ENCODE results near the gene ARL13B. TPM values are rescaled to one million over a fixed set of nuclear protein-coding genes. Genes with fewer than 3 reads are reported as not detected.

The ARL13B gene
- total and polyA plus RNA-seq, 2 donors (not counting 1 experiment from before 2014, with no cell fraction given), result 1.3 to 12.9 TPM

DNA sequence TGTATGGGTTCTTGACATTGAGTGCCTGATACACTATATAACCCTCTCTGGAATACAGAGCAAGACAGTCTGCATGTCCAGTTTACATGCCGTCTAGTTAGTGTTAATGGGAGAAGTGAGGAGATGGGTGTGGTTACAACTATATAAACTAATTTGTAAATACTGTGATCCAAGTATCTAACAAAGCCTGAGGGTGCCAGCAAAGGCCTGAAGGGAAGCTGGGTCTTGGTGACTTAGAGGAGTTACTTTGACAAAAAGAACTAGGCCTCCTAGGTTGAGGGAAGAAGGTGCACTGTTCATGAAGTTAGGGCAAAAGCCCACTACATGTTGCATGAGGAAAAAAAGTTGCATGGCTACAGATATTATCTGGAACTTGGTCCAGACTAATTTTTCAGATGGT lies 85.2 kb downstream of the ARL13B start:
- intact Hi-C loops (cut with micrococcal nuclease), result no loop called here
- Histone ChIP-seq H3K79me2 (ENCODE audit: control insufficient read depth, insufficient read depth, low read length) (peaks cover 75% of the 10 kb centered on the region), H3K4me1 (ENCODE audit: control insufficient read depth in 2 of 2, insufficient read depth in 2 of 2, low read length in 2 of 2) (peaks cover 18 to 29% of the 10 kb centered on the region in 2 donors), H2AFZ (ENCODE audit: insufficient read depth, low read depth, low read length, poor library complexity, severe bottlenecking) (no peak overlapping the region), H3K9me3 (ENCODE audit: control extremely low read depth in 1 of 3, control insufficient read depth in 2 of 3, insufficient read depth in 1 of 3, low read length in 2 of 3) (peaks cover 0 to 2% (median 0%) of the 10 kb centered on the region in 3 donors), H3K27ac (ENCODE audit: low read length in 2 of 2) (no peak overlapping the region), H3K9ac (ENCODE audit: low read length) (no peak overlapping the region), H3K4me3 (ENCODE audit: control extremely low read depth in 1 of 5, extremely low read depth in 1 of 5, insufficient read depth in 1 of 5, low read depth in 2 of 5, low read length in 4 of 5) (no peak overlapping the region), H4K20me1 (ENCODE audit: control insufficient read depth, insufficient read depth, low read length, poor library complexity, severe bottlenecking) (no peaks in the 10 kb centered on the region), H3K36me3 (replicated peaks in 1 of 2; ENCODE audit: control extremely low read depth in 1 of 2, control insufficient read depth in 1 of 2, extremely low read depth in 1 of 2, insufficient read depth in 2 of 2, low read length in 1 of 2) (peaks cover 5 to 17% of the 10 kb centered on the region in 2 experiments), H3K27me3 (replicated peaks in 1 of 4; ENCODE audit: control extremely low read depth in 1 of 4, control insufficient read depth in 3 of 4, insufficient read depth in 4 of 4, low read length in 3 of 4) (no peaks in the 10 kb centered on the region), H3K4me2 (replicated peaks; ENCODE audit: low read depth, low read length, poor library complexity, severe bottlenecking) (no peak overlapping the region)
- Mint-ChIP-seq H3K27ac (no peak overlapping the region), H3K4me1 (peaks cover 53% of the 10 kb centered on the region), H3K4me3 (no peak overlapping the region), H3K27me3 (no peaks in the 10 kb centered on the region), H3K9me3 (ENCODE audit: insufficient read depth) (no peaks in the 10 kb centered on the region)
- CTCF ChIA-PET, result interaction anchor here (1.2 to 3.1 kb wide), 2 partner anchors 27 to 60 kb away, joined by 3 to 9 read pairs; no protein-coding TSS in a partner anchor
- POLR2A ChIA-PET, result no interaction called here
- ATAC-seq (ENCODE audit: low read depth) (no peak), DNase-seq (no peak)
- TF ChIP-seq, protein P1, sequence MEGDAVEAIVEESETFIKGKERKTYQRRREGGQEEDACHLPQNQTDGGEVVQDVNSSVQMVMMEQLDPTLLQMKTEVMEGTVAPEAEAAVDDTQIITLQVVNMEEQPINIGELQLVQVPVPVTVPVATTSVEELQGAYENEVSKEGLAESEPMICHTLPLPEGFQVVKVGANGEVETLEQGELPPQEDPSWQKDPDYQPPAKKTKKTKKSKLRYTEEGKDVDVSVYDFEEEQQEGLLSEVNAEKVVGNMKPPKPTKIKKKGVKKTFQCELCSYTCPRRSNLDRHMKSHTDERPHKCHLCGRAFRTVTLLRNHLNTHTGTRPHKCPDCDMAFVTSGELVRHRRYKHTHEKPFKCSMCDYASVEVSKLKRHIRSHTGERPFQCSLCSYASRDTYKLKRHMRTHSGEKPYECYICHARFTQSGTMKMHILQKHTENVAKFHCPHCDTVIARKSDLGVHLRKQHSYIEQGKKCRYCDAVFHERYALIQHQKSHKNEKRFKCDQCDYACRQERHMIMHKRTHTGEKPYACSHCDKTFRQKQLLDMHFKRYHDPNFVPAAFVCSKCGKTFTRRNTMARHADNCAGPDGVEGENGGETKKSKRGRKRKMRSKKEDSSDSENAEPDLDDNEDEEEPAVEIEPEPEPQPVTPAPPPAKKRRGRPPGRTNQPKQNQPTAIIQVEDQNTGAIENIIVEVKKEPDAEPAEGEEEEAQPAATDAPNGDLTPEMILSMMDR (IDR thresholded peaks at IDR 0.05), result no peak
- TF ChIP-seq EZH2 (IDR thresholded peaks at IDR 0.05; ENCODE audit: borderline replicate concordance, insufficient read depth, low read depth, low read length, poor library complexity, severe bottlenecking), result no peak
- no CpG with 5 or more reads among the region's 1 CpG for WGBS (ENCODE audit: insufficient coverage)

DNA sequence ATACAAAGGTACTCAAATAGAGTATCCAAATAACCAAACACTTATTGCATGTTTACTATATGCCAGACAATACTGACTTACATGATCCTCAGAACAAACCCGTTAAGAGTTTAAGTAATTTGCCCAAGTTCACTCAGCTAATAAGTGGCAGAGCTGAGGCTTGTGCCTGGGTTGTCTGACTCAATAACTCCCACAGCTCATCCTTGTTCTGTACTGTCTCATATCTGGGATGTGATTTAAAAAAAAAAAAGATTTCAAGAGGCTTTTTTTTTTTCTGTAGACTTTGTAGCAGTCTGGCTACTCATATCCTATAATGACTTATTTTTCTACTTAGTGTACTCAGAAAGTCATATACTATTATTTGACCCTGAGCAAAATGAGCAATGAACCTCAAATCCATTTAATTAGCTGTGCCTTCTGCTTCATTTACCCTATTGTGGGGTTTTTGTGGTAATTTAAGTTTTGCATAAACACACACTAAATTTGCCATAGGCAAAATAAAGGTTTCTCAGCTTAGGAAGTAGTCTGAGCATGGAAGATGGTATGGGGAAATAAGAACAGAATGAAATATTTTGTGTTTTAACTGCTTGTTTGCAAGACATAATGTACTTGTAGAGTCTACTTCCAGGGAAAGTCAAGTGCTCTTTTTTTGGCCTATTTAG lies 86.0 kb downstream of the ARL13B start:
- Histone ChIP-seq H3K4me3 (ENCODE audit: control extremely low read depth in 1 of 5, extremely low read depth in 1 of 5, insufficient read depth in 1 of 5, low read depth in 2 of 5, low read length in 4 of 5) (no peak overlapping the region), H3K36me3 (replicated peaks in 1 of 2; ENCODE audit: control extremely low read depth in 1 of 2, control insufficient read depth in 1 of 2, extremely low read depth in 1 of 2, insufficient read depth in 2 of 2, low read length in 1 of 2) (peaks cover 4 to 13% of the 10 kb centered on the region in 2 experiments), H3K4me1 (ENCODE audit: control insufficient read depth in 2 of 2, insufficient read depth in 2 of 2, low read length in 2 of 2) (peaks cover 18 to 29% of the 10 kb centered on the region in 2 donors), H3K79me2 (ENCODE audit: control insufficient read depth, insufficient read depth, low read length) (peaks cover 81% of the 10 kb centered on the region), H3K9me3 (ENCODE audit: control extremely low read depth in 1 of 3, control insufficient read depth in 2 of 3, insufficient read depth in 1 of 3, low read length in 2 of 3) (peaks cover 0 to 2% (median 0%) of the 10 kb centered on the region in 3 donors), H3K27me3 (replicated peaks in 1 of 4; ENCODE audit: control extremely low read depth in 1 of 4, control insufficient read depth in 3 of 4, insufficient read depth in 4 of 4, low read length in 3 of 4) (no peaks in the 10 kb centered on the region), H3K4me2 (replicated peaks; ENCODE audit: low read depth, low read length, poor library complexity, severe bottlenecking) (peak overlapping the region; percentile 7), H3K27ac (ENCODE audit: low read length in 2 of 2) (no peak overlapping the region), H3K9ac (ENCODE audit: low read length) (no peak overlapping the region), H4K20me1 (ENCODE audit: control insufficient read depth, insufficient read depth, low read length, poor library complexity, severe bottlenecking) (no peaks in the 10 kb centered on the region), H2AFZ (ENCODE audit: insufficient read depth, low read depth, low read length, poor library complexity, severe bottlenecking) (no peak overlapping the region)
- Mint-ChIP-seq H3K9me3 (ENCODE audit: insufficient read depth) (no peaks in the 10 kb centered on the region), H3K4me1 (peaks cover 49% of the 10 kb centered on the region), H3K27me3 (no peaks in the 10 kb centered on the region), H3K4me3 (no peak overlapping the region), H3K27ac (no peak overlapping the region)
- DNase-seq (no peak), ATAC-seq (ENCODE audit: low read depth) (no peak)
- intact Hi-C loops (cut with micrococcal nuclease), result no loop called here
- ChIA-PET POLR2A (no interaction called here), CTCF (interaction anchor here (0.7 to 3.1 kb wide), 4 partner anchors 9 to 63 kb away, joined by 3 to 9 read pairs (median 3); no protein-coding TSS in a partner anchor)
- 80% methylated on average over 1 of the region's 1 CpG for WGBS (ENCODE audit: insufficient coverage)
- TF ChIP-seq, protein P1 (IDR thresholded peaks at IDR 0.05), result no peak
- TF ChIP-seq EZH2 (IDR thresholded peaks at IDR 0.05; ENCODE audit: borderline replicate concordance, insufficient read depth, low read depth, low read length, poor library complexity, severe bottlenecking), result no peak
